BJ (cell line): ENCODE results near the gene TACC2. TPM values are rescaled to one million over a fixed set of nuclear protein-coding genes. Genes with fewer than 3 reads are reported as not detected.

ENCODE experiments used
- CTCF ChIA-PET: fragments of 350-600 bp; formaldehyde crosslinking; extraction: SDS; loops from one replicate; lab custom pipeline; 2021; ENCODE audit warnings: antibody characterized with exemption, inconsistent platforms; lab: Yijun Ruan, JAX
- POLR2A ChIA-PET: fragments of 300-600 bp; sonication (Branson Sonifier 250); formaldehyde crosslinking; extraction: SDS; loops from one replicate; lab custom pipeline; 2021; ENCODE audit warnings: antibody characterized with exemption; lab: Charles Lee
- DNase-seq: peaks from one replicate; pipeline ENCODE4 v3.0.0-alpha.2; 2011; ENCODE audit warnings: low read depth
- H3K27me3 ChIP-seq: 2 replicates; pipeline ENCODE4 v1.6.0; 2011; ENCODE audit warnings: low read length; ENCODE audit not compliant: control insufficient read depth, insufficient read depth
- H3K36me3 ChIP-seq: 2 replicates; pipeline ENCODE4 v1.5.1; 2011; ENCODE audit warnings: low read length; ENCODE audit not compliant: control insufficient read depth, insufficient read depth
- H3K4me3 ChIP-seq: 2 replicates; pipeline ENCODE4 v1.5.1; 2011; ENCODE audit warnings: low read depth, mild to moderate bottlenecking, control low read depth, low read length
- polyA plus RNA-seq: library from polyadenylated mRNA; depleted of rRNA; stranded (reverse); fragments of >200 nt; gene quantifications from 2 replicates; pipeline ENCODE4 v1.2.3, GENCODE V29; 2011
- TF ChIP-seq, protein P1 (sequence below): IDR thresholded peaks from 2 replicates; pipeline ENCODE4 v1.5.1; 2011; ENCODE audit warnings: low read depth, mild to moderate bottlenecking, control low read depth, inconsistent platforms, low read length, moderate library complexity; ENCODE audit not compliant: insufficient read depth

Gene TACC2
- polyA plus RNA-seq, 1 experiment: 10.4 TPM

DNA sequence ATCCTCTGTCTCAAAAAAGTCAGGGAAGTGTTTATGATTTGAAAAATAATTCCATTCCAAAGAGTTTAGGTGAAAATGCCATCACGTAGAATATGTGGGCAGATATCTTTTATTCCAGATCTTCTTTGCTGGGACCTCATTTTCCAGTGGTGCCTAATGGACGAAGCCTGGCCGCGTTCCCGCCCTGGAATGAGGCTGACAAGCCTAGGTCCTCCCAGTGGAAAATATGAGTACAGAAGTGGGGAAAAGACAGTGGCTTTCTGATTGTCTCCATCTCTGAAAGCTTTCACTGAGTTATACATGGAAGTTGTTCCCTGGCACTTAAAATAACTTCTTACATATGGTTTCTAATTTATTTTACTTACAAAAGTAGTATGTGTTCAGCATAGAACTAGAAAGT, 139.4 kb downstream of the TACC2 start:
- ChIA-PET POLR2A (no interaction called here), CTCF (interaction anchor here (1.4 to 2.1 kb wide), 3 partner anchors 12 to 140 kb away, joined by 3 to 6 read pairs (median 5); no protein-coding TSS in a partner anchor)

DNA sequence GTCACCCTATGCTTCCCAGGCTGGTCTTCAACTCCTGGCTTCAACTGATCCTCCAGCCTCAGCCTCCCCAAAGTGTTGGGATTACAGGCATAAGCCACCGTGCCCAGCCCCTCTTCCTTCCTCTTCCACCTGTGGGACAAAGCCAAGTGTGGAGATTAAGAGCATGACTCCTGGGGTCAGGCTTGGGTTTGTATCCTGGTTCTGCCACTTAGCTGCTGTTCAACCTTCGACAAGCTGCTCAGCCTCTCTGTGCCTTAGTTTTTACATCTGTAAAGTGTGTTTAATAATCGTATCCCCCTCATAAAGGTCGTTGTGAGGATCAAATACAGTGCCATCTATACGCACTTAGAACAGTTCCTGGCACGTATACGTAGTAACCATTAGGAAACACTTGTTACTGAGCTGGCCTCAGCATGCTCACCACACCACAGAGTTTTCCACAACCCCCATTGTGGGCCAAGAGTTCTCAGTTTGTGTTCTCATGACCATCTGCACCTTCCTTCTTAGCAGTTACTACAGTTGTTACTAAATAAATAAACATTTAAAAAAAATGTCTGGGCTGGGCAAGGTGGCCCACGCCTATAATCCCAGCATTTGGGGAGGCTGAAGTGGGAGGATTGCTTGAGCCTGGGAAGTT, 141.6 kb downstream of the TACC2 start:
- CTCF ChIA-PET: interaction anchor here (1.2 kb wide), 1 partner anchor 10 kb away, joined by 5 read pairs; no protein-coding TSS in a partner anchor
- H3K36me3 ChIP-seq: peaks cover 2% of the 10 kb centered on the region; the same call in 1 of the 2 replicates
- POLR2A ChIA-PET: no interaction called here
- TF ChIP-seq, protein P1, sequence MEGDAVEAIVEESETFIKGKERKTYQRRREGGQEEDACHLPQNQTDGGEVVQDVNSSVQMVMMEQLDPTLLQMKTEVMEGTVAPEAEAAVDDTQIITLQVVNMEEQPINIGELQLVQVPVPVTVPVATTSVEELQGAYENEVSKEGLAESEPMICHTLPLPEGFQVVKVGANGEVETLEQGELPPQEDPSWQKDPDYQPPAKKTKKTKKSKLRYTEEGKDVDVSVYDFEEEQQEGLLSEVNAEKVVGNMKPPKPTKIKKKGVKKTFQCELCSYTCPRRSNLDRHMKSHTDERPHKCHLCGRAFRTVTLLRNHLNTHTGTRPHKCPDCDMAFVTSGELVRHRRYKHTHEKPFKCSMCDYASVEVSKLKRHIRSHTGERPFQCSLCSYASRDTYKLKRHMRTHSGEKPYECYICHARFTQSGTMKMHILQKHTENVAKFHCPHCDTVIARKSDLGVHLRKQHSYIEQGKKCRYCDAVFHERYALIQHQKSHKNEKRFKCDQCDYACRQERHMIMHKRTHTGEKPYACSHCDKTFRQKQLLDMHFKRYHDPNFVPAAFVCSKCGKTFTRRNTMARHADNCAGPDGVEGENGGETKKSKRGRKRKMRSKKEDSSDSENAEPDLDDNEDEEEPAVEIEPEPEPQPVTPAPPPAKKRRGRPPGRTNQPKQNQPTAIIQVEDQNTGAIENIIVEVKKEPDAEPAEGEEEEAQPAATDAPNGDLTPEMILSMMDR: no peak
- no peak for DNase-seq
- H3K4me3 ChIP-seq: no peak overlapping the region
- H3K27me3 ChIP-seq: no peaks in the 10 kb centered on the region

More for the DNA sequence above, 139.4 kb downstream of the TACC2 start:
- Histone ChIP-seq H3K27me3 (no peaks in the 10 kb centered on the region), H3K36me3 (no peaks in the 10 kb centered on the region), H3K4me3 (no peak overlapping the region)
- TF ChIP-seq, protein P1: peak; percentile 32
- no peak for DNase-seq

DNA sequence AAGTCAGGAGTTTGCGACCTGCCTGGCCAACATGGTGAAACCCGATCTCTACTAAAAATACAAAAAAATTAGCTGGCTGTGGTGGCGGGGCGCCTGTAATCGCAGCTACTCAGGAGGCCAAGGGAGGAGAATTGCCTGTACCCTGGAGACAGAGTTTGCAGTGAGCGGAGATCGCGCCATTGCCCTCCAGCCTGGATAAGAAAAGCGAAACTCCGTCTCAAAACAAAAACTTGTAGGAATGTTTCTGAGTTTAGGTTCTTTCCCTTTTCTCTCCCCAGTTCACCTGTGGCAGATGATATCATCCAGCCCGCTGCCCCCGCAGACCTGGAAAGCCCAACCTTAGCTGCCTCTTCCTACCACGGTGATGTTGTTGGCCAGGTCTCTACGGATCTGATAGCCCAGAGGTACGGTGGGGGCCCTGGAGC, 143.4 kb downstream of the TACC2 start:
- CTCF ChIA-PET: no interaction called here
- Histone ChIP-seq H3K36me3 (peaks cover 2% of the 10 kb centered on the region; the same call in 1 of the 2 replicates), H3K4me3 (no peak overlapping the region), H3K27me3 (no peaks in the 10 kb centered on the region)
- POLR2A ChIA-PET: no interaction called here
- TF ChIP-seq, protein P1: no peak
- DNase-seq: no peak

DNA sequence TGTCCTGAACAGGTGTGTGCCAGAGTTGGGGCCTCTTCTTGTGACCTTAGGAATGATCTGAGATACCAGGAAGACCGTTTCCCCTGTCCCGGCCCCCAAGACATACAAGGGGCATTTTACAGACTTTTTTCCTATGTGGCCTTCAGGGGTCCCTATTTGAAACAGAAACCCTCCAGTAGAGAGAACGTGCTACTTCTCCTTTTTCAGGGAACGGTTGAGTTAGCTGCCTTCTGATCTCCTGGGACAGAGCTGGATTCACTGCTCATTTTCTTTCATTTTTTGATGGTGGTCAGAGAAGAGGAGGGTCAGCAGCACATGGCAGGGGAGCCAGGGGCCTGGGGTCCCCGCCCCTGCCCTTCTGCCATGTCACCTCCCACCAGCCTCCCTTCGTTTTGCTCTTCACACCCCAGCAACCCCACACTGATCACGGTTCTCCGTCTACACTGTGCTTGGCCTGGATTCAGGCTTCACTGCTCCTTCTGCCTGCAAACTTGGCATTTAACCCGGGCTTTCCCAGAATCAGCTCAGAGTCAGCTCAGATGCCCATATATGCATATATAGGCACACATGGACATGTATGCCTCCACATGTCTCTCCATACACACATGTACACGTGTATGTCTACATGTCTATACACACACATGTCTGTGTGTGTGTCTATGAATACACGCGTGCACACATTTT, 144.1 kb downstream of the TACC2 start:
- Histone ChIP-seq H3K36me3 (peaks cover 2% of the 10 kb centered on the region; the same call in 1 of the 2 replicates), H3K4me3 (no peak overlapping the region), H3K27me3 (no peaks in the 10 kb centered on the region)
- CTCF ChIA-PET: no interaction called here
- TF ChIP-seq, protein P1: no peak
- no peak for DNase-seq
- POLR2A ChIA-PET: no interaction called here
